MM.1S (cell line): ENCODE measurements around the gene PELI1.

Source experiments
- DNase-seq: peaks from one replicate; pipeline ENCODE4 v3.0.0-alpha.2; 2015
- H2AFZ ChIP-seq: fragments of 300-600 bp; sonication (generic); 2 replicates; pipeline ENCODE4 v1.6.0; 2016; ENCODE audit warnings: antibody characterized with exemption, low read length
- H3F3A ChIP-seq: fragments of 300-600 bp; sonication (generic); 2 replicates; pipeline ENCODE4 v1.6.1; 2016; ENCODE audit warnings: mild to moderate bottlenecking, antibody characterized with exemption, low read length, moderate library complexity, mixed read lengths; ENCODE audit not compliant: insufficient read depth
- H3K27ac ChIP-seq: fragments of 300-600 bp; sonication (generic); 2 replicates; pipeline ENCODE4 v1.5.1; 2016; ENCODE audit warnings: mild to moderate bottlenecking, low read length
- H3K27me3 ChIP-seq: fragments of 300-600 bp; sonication (generic); replicated peaks from 2 replicates; pipeline ENCODE4 v1.6.0; 2016; ENCODE audit warnings: low read length; ENCODE audit not compliant: insufficient read depth
- H3K36me3 ChIP-seq: fragments of 300-600 bp; sonication (generic); replicated peaks from 2 replicates; pipeline ENCODE4 v1.6.1; 2016; ENCODE audit warnings: mild to moderate bottlenecking, low read length, mixed read lengths; ENCODE audit not compliant: insufficient read depth
- H3K4me1 ChIP-seq: fragments of 300-600 bp; sonication (generic); 2 replicates; pipeline ENCODE4 v1.6.1; 2016; ENCODE audit warnings: low read length, mixed read lengths
- H3K4me2 ChIP-seq: fragments of 300-600 bp; sonication (generic); 2 replicates; pipeline ENCODE4 v1.6.0; 2016; ENCODE audit warnings: low read depth, low read length
- H3K4me3 ChIP-seq: fragments of 300-600 bp; sonication (generic); 2 replicates; pipeline ENCODE4 v1.5.1; 2016; ENCODE audit warnings: low read length, mixed read lengths
- H3K79me2 ChIP-seq: fragments of 300-600 bp; sonication (generic); 2 replicates; pipeline ENCODE4 v1.6.1; 2016; ENCODE audit warnings: mixed run types, low read length, mixed read lengths
- H3K9ac ChIP-seq: fragments of 300-600 bp; sonication (generic); 2 replicates; pipeline ENCODE4 v1.6.1; 2016; ENCODE audit warnings: low read length, mixed read lengths
- H3K9me2 ChIP-seq: fragments of 300-600 bp; sonication (generic); replicated peaks from 2 replicates; pipeline ENCODE4 v1.6.1; 2016; ENCODE audit warnings: mild to moderate bottlenecking, low read length, mixed read lengths; ENCODE audit not compliant: insufficient read depth
- H3K9me3 ChIP-seq: fragments of 300-600 bp; sonication (generic); replicated peaks from 2 replicates; pipeline ENCODE4 v1.6.1; 2016; ENCODE audit warnings: mild to moderate bottlenecking, low read length, mixed read lengths; ENCODE audit not compliant: insufficient read depth
- H4K20me1 ChIP-seq: fragments of 300-600 bp; sonication (generic); 2 replicates; pipeline ENCODE4 v1.6.1; 2016; ENCODE audit warnings: mild to moderate bottlenecking, low read length, moderate library complexity, mixed read lengths; ENCODE audit not compliant: insufficient read depth
- EZH2 ChIP-seq: fragments of 300-600 bp; sonication (generic); optimal IDR thresholded peaks from 2 replicates; pipeline ENCODE3; 2017; ENCODE audit warnings: low read depth, mild to moderate bottlenecking, antibody characterized with exemption, low read length, mixed read lengths
- EZH2phosphoT487 ChIP-seq: fragments of 300-600 bp; sonication (generic); IDR thresholded peaks from 2 replicates; pipeline ENCODE4 v1.6.1; 2018; ENCODE audit warnings: antibody characterized with exemption, low read length
- TF ChIP-seq, protein P1 (sequence below): fragments of 300-600 bp; sonication (generic); IDR thresholded peaks from 2 replicates; pipeline ENCODE4 v1.5.1; 2016; ENCODE audit warnings: antibody characterized with exemption, low read length, mixed read lengths

PELI1 gene

DNA sequence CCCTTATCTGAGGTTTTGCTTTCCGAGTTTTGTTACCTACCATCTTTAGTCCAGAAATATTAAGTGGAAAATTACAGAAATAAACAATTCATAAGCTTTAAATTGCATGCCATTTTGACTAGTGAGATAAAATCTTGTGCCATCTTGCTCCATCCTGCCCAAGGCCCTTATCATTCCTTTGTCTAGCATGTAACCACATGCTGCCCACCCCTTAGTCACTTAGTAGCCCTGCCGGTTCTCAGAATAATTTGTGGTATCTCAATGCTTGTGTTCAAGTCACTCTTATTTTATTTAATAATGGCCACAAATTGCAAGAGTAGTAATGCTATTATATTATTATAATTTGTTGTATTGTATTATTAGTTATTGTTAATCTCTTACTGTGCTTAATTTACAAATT, 88.2 kb downstream of the PELI1 start:
- Histone ChIP-seq H3F3A (peaks cover 14% of the 10 kb centered on the region), H3K9me2 (no peaks in the 10 kb centered on the region), H3K36me3 (no peaks in the 10 kb centered on the region), H3K9ac (no peak overlapping the region), H4K20me1 (no peaks in the 10 kb centered on the region), H2AFZ (no peak overlapping the region), H3K9me3 (no peaks in the 10 kb centered on the region), H3K4me1 (peaks cover 28% of the 10 kb centered on the region), H3K4me2 (no peak overlapping the region), H3K27ac (no peak overlapping the region), H3K4me3 (no peak overlapping the region), H3K79me2 (no peaks in the 10 kb centered on the region), H3K27me3 (no peaks in the 10 kb centered on the region)
- DNase-seq: no peak
- TF ChIP-seq EZH2phosphoT487: no peak
- no peak for TF ChIP-seq EZH2
- TF ChIP-seq, protein P1, sequence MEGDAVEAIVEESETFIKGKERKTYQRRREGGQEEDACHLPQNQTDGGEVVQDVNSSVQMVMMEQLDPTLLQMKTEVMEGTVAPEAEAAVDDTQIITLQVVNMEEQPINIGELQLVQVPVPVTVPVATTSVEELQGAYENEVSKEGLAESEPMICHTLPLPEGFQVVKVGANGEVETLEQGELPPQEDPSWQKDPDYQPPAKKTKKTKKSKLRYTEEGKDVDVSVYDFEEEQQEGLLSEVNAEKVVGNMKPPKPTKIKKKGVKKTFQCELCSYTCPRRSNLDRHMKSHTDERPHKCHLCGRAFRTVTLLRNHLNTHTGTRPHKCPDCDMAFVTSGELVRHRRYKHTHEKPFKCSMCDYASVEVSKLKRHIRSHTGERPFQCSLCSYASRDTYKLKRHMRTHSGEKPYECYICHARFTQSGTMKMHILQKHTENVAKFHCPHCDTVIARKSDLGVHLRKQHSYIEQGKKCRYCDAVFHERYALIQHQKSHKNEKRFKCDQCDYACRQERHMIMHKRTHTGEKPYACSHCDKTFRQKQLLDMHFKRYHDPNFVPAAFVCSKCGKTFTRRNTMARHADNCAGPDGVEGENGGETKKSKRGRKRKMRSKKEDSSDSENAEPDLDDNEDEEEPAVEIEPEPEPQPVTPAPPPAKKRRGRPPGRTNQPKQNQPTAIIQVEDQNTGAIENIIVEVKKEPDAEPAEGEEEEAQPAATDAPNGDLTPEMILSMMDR: no peak

DNA sequence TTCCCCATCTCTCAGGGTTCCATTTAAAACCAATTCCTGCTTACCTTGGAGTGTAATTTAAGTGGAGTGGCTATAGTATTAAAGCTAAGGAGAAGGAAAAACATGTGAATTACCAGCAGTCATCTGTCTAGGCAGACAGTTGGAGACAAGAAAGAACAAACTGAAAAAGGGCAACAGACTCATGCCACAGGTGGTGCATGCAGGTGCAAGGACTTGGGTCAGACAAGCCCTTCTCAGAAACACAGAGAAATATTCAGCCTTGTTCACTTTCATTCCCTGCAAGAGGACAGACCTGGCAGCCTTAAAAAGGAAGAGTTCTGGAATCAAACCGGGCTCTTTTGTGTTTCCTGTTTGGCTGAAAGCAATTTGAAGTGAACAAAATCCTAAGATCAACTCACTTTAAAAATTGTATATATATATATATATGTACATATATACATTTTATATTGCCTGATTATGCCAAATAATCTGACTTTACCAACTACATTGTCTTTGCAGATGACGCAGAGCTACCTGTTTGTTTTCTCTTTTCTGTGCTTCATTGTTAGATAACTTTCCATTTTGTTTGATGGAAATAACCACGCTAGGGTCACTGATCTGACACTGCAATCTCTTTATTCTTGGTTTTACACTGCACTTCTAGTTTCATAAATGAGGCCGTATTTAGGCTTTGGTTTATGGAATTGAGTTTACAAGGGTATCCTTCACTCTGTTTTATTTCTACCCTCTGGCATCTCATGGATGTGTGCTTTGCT, 89.9 kb downstream of the PELI1 start:
- Histone ChIP-seq H3K9me3 (no peaks in the 10 kb centered on the region), H3K27ac (peak overlapping the region; percentile 17; the same call in 1 of the 2 replicates), H3K4me1 (peaks cover 36% of the 10 kb centered on the region), H4K20me1 (no peaks in the 10 kb centered on the region), H2AFZ (no peak overlapping the region), H3K79me2 (no peaks in the 10 kb centered on the region), H3K9me2 (no peaks in the 10 kb centered on the region), H3K4me2 (peak overlapping the region; percentile 68), H3F3A (peaks cover 14% of the 10 kb centered on the region), H3K4me3 (peak overlapping the region; percentile 20; the same call in 1 of the 2 replicates), H3K9ac (0 out of 2 replicates have a peak overlapping the region, but pooled peaks have one; percentile 5), H3K36me3 (no peaks in the 10 kb centered on the region), H3K27me3 (no peaks in the 10 kb centered on the region)
- TF ChIP-seq, protein P1: no peak
- TF ChIP-seq EZH2phosphoT487 (no peak), EZH2 (no peak)
- peak; percentile 83 for DNase-seq

DNA sequence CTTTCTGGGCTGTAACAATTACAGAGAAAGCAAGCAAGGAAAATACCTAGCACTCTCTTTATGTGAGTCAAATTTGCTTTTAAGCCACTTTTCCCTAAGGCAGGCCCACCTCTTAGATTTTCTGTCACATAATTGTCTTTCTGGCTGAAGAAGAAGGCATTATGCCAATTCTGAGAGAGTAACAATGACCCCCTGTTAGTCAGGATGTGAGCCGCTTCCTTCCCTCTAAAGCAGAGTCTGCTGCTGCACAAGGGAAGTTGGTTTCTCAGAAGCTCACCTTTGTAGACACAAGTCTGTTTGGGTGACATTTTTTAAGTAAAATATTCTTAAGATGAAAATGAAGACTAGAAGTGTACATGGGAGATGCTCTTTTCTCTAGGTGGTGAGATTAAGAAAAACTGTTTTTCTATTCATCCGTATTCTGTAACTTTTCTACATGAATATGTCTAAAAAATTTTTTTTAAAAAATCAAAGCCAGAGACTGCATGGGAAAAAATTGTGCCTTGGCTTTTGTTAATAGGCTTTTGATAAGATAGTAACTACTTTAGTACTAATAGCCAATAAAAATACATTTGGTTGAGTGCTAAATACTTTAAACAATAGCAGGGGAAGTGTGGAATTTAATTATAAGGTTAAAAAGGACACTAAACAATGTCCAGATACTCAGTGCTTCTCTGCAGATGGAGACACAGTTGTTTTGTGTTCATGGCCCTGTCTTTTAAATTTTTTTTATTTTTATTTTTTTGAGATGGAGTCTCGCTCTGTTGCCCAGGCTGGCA, 91.6 kb downstream of the PELI1 start:
- Histone ChIP-seq H3K4me2 (no peak overlapping the region), H3K36me3 (no peaks in the 10 kb centered on the region), H3K4me3 (no peak overlapping the region), H3K9me3 (no peaks in the 10 kb centered on the region), H3K27ac (no peak overlapping the region), H3K9ac (no peak overlapping the region), H3K27me3 (no peaks in the 10 kb centered on the region), H3K9me2 (no peaks in the 10 kb centered on the region), H3F3A (peaks cover 14% of the 10 kb centered on the region), H3K4me1 (peaks cover 32% of the 10 kb centered on the region), H2AFZ (no peak overlapping the region), H4K20me1 (no peaks in the 10 kb centered on the region), H3K79me2 (no peaks in the 10 kb centered on the region)
- TF ChIP-seq, protein P1: no peak
- TF ChIP-seq EZH2: no peak
- no peak for TF ChIP-seq EZH2phosphoT487
- DNase-seq: no peak
